ENCODE results near the gene CHD9. TPM values are rescaled to one million over a fixed set of nuclear protein-coding genes. Genes with fewer than 3 reads are reported as not detected.
A peak's percentile ranks its signal among the peaks of the same experiment; 100 is the strongest.

CHD9 gene
- total RNA-seq, 1 donor from 2014 or later = 99.0 TPM

DNA sequence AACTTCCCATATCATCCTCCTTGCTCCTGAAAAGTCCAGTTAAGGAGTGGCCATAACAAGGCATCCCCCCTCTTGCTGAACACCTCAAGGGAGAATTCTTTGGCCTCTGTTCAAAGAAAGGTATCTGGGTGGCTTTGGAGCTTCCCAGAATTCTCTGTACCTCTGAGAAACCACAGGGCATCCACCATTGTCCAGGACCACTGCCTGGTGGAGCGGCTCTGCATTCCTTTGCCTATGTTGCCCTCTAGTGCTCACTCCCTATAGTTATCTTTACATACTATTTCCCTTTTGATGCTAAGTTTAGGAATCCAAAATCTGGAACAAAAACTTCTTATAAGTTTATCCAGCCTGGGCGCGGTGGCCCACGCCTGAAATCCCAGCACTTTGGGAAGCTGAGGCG is 32.4 kb upstream of the CHD9 start:
- DNase-seq (ENCODE audit: extremely low spot score, unreplicated experiment) = no peak
- H3K27ac Mint-ChIP-seq (ENCODE audit: unreplicated experiment) = no peak overlapping the region
- TF ChIP-seq, protein P1, sequence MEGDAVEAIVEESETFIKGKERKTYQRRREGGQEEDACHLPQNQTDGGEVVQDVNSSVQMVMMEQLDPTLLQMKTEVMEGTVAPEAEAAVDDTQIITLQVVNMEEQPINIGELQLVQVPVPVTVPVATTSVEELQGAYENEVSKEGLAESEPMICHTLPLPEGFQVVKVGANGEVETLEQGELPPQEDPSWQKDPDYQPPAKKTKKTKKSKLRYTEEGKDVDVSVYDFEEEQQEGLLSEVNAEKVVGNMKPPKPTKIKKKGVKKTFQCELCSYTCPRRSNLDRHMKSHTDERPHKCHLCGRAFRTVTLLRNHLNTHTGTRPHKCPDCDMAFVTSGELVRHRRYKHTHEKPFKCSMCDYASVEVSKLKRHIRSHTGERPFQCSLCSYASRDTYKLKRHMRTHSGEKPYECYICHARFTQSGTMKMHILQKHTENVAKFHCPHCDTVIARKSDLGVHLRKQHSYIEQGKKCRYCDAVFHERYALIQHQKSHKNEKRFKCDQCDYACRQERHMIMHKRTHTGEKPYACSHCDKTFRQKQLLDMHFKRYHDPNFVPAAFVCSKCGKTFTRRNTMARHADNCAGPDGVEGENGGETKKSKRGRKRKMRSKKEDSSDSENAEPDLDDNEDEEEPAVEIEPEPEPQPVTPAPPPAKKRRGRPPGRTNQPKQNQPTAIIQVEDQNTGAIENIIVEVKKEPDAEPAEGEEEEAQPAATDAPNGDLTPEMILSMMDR (IDR thresholded peaks at IDR 0.05) = peak; percentile 80
- H3K4me1 Mint-ChIP-seq (ENCODE audit: unreplicated experiment) = no peaks in the 10 kb centered on the region
- H3K27me3 Mint-ChIP-seq (ENCODE audit: unreplicated experiment) = no peaks in the 10 kb centered on the region
- H3K36me3 Mint-ChIP-seq (ENCODE audit: unreplicated experiment) = no peaks in the 10 kb centered on the region
- H3K4me3 Mint-ChIP-seq (ENCODE audit: unreplicated experiment) = no peak overlapping the region
- H3K9me3 Mint-ChIP-seq (ENCODE audit: unreplicated experiment) = no peaks in the 10 kb centered on the region

GRCh38 chr16:53024045-53024444 is 30.7 kb upstream of the CHD9 start:
- no peak overlapping the region for H3K4me3 Mint-ChIP-seq (ENCODE audit: unreplicated experiment)

DNA sequence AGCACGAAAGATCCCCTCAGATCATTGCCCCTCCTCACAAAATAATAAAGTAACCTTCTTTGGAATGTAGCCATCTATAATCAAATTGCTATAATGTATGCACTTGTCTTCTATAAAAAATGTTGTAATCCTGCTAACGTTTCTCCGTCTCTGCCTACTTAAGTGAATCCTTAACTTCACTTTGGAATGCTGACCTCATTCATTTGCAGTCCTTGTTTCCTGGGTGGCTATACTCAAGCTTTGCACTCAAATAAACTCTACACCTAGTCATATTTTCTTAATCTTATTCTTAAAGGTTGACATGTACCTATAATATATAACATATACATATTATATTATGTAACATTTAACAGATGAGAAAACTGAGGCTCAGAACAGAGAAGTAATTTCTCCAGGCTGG is 24.8 kb upstream of the CHD9 start:
- Mint-ChIP-seq H3K36me3 (ENCODE audit: unreplicated experiment) (no peaks in the 10 kb centered on the region), H3K9me3 (ENCODE audit: unreplicated experiment) (peaks cover 10% of the 10 kb centered on the region), H3K27ac (ENCODE audit: unreplicated experiment) (no peak overlapping the region), H3K27me3 (ENCODE audit: unreplicated experiment) (peaks cover 17% of the 10 kb centered on the region), H3K4me1 (ENCODE audit: unreplicated experiment) (peaks cover 3% of the 10 kb centered on the region), H3K4me3 (ENCODE audit: unreplicated experiment) (no peak overlapping the region)
- no peak for DNase-seq (ENCODE audit: extremely low spot score, unreplicated experiment)
- TF ChIP-seq, protein P1 (IDR thresholded peaks at IDR 0.05) = no peak

More at GRCh38 chr16:53024045-53024444, 30.7 kb upstream of the CHD9 start:
- Mint-ChIP-seq H3K4me1 (ENCODE audit: unreplicated experiment) (no peaks in the 10 kb centered on the region), H3K27me3 (ENCODE audit: unreplicated experiment) (no peaks in the 10 kb centered on the region), H3K9me3 (ENCODE audit: unreplicated experiment) (no peaks in the 10 kb centered on the region), H3K36me3 (ENCODE audit: unreplicated experiment) (no peaks in the 10 kb centered on the region), H3K27ac (ENCODE audit: unreplicated experiment) (no peak overlapping the region)
- TF ChIP-seq, protein P1 (IDR thresholded peaks at IDR 0.05) = no peak
- no peak for DNase-seq (ENCODE audit: extremely low spot score, unreplicated experiment)

DNA sequence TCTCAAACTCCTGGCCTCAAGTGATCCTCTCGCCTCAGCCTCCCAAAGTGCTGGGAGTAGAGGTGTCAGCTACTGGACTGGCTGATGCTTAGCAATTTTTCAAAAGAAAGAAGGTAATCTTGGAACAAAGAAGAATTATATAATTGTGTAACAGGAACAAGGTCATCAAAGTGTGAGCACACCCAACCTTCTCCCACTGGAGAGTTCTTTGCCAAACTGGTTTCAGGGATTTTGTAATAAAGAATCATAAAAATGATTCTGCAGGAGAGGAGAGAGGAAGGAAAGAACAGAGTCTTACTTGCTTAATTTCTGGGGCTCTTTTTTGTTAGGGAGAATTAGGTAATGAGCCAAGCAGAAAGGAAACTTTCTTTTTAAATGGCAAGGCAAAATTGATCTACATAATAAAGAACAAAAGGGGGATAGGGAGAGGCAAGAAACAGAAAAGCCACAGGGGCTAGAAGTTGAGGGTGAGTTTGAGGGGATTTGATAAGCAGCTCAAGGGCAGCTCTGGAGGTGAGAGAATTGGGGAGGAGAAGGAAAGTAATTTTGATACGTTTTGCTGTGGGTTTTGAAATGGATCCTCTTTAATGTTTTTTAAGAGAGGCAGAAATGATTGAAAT is 23.4 kb upstream of the CHD9 start:
- Mint-ChIP-seq H3K27ac (ENCODE audit: unreplicated experiment) (no peak overlapping the region), H3K4me3 (ENCODE audit: unreplicated experiment) (no peak overlapping the region)
- TF ChIP-seq, protein P1 (IDR thresholded peaks at IDR 0.05) = no peak

DNA sequence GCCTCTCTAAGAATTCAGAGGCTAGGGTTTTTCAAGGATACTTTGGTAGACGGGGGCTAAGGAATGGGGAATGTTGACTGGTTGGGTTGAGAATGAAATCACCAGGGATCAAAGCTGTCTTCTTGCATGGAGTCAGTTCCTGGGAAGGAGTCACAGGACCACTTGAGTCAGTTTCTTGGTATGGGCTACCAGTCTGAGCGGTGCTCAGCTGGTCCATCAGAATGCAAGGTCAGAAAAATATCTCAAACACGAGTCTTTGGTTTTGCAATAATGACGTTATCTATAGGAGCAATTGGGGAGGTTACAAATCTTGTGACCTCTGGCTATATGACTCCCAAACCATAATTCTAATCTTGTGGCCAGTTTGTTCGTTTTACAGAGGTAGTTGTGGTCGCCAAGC is 20.5 kb upstream of the CHD9 start:
- peaks cover 5% of the 10 kb centered on the region for H3K4me1 Mint-ChIP-seq (ENCODE audit: unreplicated experiment)
- H3K27ac Mint-ChIP-seq (ENCODE audit: unreplicated experiment) = no peak overlapping the region
- H3K36me3 Mint-ChIP-seq (ENCODE audit: unreplicated experiment) = no peaks in the 10 kb centered on the region

More for the DNA sequence above, 23.4 kb upstream of the CHD9 start:
- peaks cover 3% of the 10 kb centered on the region for H3K4me1 Mint-ChIP-seq (ENCODE audit: unreplicated experiment)
- H3K9me3 Mint-ChIP-seq (ENCODE audit: unreplicated experiment) = peaks cover 12% of the 10 kb centered on the region
- no peaks in the 10 kb centered on the region for H3K36me3 Mint-ChIP-seq (ENCODE audit: unreplicated experiment)
- H3K27me3 Mint-ChIP-seq (ENCODE audit: unreplicated experiment) = peaks cover 19% of the 10 kb centered on the region
- no peak for DNase-seq (ENCODE audit: extremely low spot score, unreplicated experiment)

More for the DNA sequence above, 20.5 kb upstream of the CHD9 start:
- no peak overlapping the region for H3K4me3 Mint-ChIP-seq (ENCODE audit: unreplicated experiment)
- TF ChIP-seq, protein P1 (IDR thresholded peaks at IDR 0.05) = no peak
- DNase-seq (ENCODE audit: extremely low spot score, unreplicated experiment) = no peak
- H3K27me3 Mint-ChIP-seq (ENCODE audit: unreplicated experiment) = peaks cover 19% of the 10 kb centered on the region
- peaks cover 12% of the 10 kb centered on the region for H3K9me3 Mint-ChIP-seq (ENCODE audit: unreplicated experiment)

Data from osteocyte (in vitro differentiated cells).